IPS-NIHi11 (cell line): Measurements from ENCODE around the gene PAPPA.

ENCODE experiments used
- DNase-seq: peaks from one replicate; pipeline ENCODE4 v3.0.0; 2012; ENCODE audit warnings: mixed read lengths, low spot score

The PAPPA gene

DNA sequence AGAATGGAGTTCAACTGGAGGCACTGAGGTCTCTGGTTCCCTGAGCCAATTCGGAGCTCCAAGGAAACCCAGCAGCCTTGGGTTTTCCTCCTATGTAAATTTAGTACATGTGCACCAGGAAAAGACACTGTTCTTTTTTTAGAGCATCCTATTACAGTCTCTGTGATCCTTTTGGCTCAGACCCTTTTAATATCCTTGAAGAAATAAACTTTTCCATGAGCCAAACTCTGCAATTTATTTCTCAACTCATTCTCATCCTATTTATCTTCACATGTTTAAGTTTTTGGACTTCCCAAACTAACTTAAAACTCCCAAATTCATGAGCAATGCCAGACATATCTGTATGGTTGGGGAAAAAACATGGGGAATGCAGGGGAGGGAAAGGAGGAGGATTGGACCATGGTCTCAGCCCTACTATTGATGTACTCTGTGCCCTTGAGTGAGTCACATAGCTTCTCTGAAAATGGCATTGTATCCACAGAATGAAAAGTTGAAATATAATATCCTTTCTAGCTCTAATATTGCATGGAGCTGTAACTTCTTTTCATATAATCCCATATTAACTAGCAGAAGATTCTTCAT, 76.6 kb downstream of the PAPPA start:
- no peak for DNase-seq

DNA sequence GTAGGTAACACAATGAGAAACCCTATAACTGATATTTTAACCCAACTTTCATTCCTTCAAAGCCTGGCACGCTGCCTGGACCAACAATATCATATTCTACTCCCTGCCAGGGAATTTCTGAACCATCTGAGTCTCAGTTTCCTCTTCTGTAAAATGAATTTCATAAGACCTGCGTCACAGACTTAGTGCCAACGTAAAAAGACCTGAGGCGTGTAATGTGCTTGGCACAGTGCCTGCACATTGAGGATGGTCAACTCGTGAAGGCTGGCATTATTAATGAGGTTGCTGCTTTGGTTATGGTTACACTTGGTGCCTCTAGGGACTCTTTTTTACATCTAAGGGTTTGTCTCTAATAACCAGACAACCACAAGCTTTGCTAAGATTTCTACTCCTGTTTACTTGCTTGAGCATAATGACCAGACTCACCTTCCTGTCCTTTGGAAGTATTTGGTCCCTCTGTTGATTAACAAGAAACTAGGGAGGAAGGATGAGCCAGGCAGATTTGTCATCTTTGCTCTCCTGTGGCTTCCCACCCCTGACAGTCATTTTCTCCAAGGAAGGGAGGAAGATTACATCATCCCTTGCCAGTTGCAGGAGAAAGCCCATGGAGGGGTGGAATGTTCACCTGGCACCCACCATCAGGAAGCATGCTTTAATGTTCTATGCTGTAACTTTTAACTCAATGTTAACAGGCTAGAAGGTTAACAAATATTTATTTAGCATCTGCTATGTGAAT, 79.0 kb downstream of the PAPPA start:
- DNase-seq, result no peak

DNA sequence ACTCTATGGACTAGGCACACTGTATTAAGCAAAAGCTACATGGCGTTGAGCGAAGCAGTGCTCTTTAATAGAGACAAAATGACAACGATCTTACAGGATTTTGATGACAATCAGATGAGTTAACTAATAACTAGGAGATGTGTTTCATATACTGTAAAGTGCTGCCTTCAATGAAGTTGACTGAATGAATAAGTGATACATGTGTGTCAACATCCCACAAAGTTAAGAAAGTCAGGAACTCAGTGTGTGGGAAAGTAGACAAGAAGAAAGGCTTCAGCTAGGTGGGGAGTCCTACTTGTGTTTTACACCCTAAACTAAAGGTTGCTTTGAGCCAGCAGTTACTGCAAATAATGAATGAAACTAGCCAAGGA, 79.6 kb downstream of the PAPPA start:
- DNase-seq, result no peak

DNA sequence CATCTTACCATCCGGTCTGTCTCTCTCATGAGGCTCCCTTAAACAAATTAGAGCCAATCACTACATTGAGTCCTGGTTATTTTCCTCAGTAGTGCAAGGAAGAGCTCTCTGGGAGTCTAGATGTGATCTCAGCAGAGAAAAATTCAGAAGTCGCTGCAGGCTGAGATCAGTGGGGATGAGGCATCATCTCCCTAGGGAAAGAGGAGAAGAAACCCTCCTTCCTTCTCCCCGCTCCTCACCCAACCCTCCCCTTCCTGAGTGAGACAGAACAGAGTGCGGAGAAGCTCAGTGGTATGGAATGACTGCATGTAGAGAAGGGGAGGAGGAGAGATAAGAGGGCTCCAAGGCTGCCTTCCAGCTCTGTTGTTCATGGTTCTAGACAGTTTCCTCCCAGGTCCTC, 80.5 kb downstream of the PAPPA start:
- no peak for DNase-seq

DNA sequence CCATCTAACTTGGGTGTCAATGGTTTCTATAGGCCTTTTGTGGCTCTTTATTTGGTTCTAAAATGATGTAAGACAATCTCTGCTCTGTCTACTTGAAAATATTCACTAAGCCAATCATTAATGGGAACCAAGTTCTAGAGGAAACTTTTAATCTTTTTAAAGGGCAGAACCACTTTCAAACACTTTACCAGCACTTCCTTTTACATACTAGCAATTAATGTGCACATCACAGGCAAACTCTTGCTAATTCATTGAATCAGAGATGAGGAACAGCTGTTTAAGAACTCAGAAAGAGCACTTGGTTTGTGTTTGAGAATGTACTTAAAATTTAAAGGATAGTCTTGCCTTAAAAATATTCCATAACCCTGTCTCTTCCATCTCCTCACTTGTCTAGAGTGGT, 83.4 kb downstream of the PAPPA start:
- DNase-seq, result no peak

DNA sequence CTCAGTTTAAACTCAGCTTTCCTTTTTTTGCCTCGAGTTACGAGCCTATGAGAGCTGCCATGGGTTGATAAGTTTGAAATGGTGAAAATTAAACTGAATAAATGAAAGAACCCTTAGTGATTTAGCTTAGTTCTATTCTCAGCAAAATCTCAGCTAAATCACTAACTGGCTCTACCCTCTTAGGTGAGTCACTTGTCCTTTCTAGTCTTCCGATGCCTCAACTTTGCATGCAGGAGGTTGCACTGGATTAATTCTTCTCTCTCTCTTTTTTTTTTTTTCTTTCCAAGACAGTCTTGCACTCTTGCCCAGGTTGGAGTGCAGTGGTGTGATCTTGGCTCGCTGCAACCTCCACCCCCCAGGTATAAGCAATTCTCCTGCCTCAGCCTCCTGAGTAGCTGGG, 83.9 kb downstream of the PAPPA start:
- no peak for DNase-seq

DNA sequence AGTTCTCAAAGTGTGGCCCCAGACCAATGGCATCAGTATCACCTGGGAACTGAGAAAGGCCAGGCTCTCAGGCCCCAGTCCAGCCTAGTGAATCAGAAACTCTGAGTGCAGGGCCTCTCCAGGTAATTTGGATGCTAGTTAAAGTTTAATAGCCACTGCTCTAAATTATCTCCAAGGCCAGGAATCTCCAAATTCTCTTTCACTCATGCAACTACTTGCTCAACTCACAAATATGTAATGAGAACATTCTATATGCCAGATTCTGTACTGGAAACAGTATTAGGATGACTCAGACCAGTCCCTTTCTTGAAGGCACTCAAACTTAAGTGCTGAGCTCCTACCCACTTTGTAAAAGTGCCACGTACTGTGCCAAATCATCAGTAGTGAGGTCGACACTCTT, 84.6 kb downstream of the PAPPA start:
- DNase-seq, result no peak

DNA sequence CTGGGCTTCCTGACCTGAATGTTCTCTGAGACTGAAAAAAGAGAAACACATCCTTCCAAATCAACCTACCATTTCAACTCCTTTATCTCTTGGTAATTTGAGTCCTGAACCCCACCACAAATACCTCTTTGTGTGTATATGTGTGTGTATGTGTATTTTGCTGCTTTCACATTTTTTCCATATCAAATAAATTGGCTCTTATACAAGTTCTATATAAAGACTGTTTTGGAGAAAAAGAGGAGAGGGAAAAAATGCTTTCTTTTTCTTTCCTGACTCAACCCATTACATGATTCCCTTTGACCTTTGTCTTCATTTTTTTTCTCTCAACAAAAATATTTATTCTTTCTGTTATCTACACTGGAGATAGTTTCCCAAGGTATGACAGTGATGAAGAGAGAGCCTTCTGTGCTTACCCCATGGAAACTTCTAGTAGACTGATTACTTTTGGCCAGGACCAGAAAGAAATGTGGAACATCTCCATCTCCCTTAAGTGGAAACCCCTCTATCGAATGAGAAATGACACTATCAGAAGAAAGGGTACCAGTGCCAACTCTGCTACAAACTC, 85.3 kb downstream of the PAPPA start:
- DNase-seq, result no peak

DNA sequence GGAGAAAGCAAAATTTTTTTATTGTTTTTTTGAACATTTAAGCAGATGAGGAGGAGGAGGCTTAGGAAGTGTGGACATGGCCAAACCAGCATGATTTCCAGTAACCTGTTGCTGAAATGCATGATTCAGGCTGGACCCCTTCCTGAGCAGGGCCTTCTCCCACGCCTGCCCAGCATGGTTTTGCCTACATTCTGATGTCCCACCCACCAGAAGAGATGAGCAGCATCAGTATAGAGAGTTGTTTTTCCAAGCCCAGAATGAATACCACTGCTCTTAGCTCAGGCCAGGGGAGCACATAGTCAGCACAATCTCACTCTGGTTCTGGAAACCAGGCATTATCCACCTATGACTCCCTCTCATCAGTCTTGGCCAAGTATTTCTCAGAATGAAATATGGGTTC, 90.1 kb downstream of the PAPPA start:
- no peak for DNase-seq

DNA sequence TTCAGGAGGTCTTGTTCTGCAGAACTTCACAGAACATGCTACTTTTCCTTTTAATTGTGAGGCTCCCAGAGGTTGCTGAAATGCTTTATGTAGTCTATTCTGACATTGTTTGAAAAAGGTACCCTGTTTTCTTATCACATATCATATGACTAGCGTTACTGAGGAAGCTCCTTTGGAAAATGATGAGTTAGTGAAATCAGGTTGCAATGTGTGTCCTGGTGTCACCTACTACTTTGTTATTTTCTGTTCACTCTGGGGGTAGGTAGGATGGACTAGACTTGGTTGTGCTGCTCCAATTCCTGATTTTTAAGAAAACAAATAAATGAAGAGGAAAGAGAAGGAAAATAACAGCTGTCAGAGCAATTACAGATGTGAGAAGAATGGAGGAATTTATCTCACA, 93.7 kb downstream of the PAPPA start:
- DNase-seq, result no peak

DNA sequence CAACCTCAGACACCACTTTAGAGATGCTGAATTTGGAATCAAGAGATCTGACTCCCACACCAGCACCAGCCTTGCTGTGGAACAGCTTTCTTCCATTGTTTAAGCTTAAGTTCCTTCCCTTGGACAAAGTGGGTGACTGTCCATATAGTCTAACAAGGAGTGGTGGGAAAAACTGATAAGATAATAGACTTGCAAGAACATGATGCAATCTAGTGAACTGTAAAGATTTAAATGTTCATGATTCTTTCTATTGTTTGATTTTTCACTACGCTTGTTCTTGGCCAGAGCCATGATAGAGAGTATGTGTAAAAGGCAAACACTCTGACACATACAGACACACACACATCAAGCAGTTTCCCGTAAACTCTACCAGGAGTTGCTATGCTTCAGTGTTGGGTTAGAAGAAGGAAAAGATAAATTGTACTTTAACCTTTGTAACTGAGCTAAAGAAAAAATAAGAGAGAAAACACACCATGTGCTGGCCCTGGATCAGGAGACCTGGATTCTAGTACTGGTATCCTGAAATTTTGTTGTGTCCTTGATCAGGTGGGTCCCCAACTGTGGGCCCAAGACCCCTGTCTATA, 94.3 kb downstream of the PAPPA start:
- DNase-seq, result no peak

DNA sequence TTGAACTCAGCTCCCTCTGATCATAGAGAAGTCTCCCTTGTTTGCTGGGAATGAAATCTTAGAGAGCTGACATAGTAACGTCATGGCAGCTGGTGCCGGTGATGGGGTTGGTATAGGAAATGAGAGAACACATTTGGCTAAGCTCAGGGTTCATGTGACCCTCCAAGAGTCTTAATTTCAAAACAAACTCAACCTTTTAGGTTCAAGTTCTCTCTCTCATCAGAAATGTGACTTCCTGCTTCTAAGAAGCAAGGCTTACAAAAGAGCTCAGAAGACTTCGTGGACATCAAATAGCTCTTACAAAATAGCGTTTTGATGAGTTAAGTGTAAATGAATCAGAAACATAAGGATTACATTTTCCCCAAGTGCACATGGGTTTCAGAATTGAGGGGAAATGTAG, 97.3 kb downstream of the PAPPA start:
- no peak for DNase-seq

DNA sequence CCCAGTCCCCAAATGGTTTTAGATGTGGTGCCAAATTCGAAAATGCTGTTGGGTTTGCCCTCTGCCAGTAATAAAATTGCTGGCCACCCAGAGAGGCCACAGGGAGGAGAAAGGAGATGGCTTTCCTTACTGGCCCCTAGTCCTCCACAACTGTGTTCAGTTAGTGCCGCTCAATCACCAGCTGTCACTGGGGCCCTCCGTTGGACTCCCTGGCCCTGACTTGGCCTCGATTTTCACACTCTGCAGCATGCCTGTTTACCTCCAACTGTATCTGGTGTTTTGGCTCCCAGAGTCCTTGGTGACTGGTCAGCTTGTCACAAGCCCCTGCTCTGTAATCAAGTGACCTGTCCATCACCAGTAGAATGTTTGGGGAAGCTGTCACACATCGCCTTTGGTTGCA, 97.8 kb downstream of the PAPPA start:
- no peak for DNase-seq

DNA sequence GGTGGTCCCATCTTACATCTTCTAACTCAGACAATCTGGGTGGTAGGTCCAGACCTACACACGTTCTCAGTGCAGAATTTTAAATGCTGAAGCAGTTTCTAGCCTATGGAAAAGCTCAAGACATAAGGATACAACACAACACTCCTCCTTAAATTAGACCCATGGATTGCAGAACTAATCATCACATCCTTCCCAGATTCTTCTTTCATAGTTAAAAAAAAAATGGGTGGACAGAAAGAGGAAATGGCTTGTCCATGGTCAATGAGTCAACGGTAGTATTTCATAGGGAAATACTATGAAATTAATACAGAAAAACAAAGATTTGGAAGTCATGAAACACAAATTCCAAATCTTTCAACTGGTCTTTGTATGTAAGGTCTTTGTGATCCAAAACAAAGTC, 106.9 kb downstream of the PAPPA start:
- DNase-seq, result no peak

DNA sequence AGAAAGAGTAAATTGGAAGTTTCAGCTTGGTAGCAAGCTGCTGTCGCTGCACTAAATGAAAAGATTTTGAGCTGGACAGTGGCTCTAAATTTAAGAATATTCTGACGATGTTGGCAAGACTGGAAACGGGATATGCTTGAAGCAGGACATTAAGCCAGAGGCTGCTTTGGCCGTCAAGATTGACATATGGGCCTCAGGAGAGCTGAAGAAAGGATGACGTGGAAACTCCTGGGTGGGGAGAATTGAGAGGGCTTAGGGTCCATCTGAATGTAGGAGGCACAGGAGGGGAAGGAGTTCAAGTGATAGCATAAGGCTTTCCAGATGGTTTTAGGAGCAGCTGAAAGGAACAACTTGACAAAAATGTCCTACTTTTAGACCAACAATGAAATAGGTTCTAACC, 108.9 kb downstream of the PAPPA start:
- DNase-seq, result no peak

DNA sequence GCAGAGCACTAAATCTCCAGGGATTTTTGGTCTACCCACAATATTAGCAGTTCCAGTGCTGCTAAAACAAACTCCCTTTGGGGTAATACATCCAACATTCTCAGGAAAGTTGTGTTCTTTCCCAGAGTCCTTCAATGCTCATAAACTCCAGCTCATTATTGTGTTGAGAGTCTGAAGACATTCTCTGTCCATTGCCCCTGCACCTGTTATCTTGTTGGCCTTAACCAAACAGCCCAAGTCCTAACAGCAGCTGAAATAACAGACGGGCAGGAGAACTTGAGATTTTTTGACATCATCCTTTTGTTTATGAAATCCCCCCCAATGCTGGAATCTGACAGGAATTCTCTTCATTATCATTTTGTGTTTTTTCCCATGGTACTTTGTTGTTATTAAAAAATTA, 110.8 kb downstream of the PAPPA start:
- no peak for DNase-seq

DNA sequence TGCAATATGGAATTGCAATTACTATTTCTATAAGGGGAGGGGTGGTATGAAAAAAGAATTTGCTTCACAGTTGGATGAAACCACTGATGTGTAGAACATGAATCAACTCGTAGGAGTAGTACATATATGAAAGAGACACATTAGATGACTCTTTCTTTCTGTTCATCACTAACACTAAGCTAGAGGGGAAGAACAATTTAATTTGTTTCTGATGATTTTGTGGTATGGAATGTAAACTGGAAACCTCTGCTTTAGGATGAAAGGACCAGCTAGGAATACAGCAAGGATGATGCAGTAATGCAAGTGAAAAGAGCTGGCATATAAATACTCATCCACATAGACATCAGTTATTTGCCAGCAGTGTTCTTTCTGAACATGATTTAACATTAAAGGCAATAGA, 113.4 kb downstream of the PAPPA start:
- no peak for DNase-seq

DNA sequence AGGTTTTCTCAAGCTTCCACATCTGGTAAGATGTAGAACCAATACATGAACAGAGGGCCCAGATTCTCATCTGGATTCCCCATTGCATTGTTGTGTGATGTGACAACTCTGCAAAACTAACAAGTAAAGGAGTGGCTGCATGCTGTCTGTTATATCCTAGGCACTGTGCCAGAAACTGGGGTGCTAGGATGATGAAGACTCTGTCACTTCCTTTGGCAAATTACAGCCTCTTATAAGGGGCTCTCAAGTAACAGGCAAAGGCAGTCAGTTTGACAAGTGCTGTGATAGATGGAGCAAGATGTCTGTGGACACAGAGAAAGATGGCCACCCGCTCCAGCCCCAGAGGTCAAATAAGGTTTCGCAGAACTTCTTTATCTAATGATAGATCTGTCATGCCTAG, 115.7 kb downstream of the PAPPA start:
- DNase-seq, result no peak

DNA sequence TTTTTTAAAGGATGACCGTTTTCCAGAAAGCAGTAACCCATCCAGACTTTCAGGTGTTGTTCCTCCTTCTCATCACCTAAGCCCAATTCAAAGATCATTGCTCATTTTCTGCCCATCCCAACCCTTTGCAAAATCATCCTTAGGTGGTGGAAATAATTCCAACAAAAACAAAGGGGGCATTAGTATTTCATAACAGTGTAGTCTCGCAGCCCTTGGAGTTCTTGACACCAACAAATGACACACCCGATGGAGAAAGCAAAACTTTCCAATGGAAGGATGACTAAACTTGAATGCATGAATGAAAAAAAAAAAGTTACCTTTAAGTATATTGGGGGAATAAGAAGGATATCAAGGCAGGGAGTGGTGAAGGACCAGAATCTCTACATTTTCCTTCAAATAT, 117.0 kb downstream of the PAPPA start:
- no peak for DNase-seq

DNA sequence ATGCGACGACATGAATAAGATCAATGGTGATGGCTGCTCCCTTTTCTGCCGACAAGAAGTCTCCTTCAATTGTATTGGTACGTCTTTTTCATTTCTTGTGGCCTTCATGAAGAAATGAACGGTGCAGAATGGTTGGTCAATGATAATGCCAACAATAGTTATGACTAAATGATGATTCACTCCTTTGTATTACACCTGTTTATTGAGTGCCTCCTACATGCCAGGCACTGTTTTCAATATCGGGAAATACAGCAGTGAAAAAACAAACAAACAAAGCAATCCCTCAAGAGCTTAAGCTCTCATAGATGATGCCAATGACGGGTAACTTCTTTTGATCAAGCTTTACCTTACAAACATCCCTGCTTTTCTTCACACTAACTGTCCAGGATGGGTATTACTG, 117.7 kb downstream of the PAPPA start:
- no peak for DNase-seq

DNA sequence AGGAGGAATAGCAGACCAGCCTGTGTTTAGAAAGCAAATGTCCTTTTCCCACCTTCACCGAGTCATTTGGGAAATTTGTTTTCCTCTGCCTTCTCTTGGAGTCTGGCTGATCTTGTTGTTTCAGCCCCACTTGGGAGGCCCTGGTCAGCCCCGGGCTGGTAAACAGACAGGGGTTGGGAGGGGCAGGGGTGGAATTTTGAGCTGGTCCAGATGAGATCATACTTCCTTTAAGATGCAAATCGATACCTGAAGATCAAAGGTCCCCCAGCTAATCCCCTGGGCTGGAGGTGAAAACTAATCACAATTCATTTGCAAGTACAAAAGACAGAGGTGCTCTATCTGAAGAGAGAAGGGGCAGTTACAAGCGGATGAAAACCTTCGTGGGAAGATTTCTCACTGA, 118.4 kb downstream of the PAPPA start:
- peak; percentile 82 for DNase-seq

DNA sequence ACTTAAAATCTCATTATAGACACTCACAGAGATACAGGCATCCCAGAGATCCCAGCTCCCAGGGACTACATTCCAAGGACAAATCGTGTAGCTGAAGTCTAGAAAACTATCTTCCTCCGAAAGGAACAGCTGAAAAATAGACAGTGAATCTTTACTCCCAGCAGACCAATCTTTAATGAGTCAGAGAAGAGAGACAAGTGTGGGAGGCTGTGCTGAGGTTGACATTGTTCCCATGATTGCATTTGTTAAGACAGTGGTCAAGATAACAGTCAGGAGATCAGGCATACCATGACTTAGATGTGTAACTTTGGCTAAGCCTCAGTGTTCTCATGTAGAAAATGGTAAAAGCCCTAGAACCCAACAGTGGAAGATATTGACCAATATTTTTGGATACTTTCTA, 120.7 kb downstream of the PAPPA start:
- DNase-seq, result no peak

DNA sequence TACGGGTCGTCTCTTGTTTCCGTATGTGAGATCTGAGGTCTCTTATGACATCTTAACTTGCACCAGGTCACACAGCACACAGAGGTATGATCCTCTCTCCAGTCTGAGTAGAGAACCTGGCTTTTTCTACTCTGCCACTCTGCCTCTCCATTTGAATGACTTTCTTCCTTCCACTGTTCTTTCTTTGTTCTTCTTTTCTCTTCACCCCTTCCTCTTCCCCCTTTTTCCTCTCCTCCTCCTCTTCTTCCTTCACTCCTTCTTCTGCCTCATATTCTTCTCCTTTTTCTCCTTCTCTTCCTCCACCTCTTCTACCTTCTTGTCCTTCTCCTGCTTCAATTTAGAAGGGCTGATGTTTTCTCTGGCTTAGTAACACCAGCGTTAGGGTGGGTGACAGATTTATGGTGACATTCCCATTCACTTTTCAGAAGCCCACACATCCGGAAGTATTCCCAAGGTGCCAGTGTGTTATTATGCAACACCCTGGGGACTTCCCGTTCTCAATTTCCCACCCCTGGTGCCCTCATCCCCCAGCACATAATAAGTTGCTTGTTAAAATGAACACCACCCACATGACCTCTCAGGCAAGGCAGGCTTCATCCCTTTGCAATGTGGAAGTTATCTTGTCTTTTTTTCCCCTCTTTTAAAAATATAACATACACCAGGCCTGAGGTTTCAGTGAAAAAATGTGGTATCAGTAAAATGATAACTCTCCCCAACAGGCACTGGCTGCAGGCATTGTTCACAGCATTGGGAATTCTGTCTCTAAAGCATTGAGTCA, 122.0 kb downstream of the PAPPA start:
- no peak for DNase-seq
